GM12878 (cell line): ENCODE results near the gene SRXN1. TPM values are rescaled to one million over a fixed set of nuclear protein-coding genes. Genes with fewer than 3 reads are reported as not detected.

Experiments used
- SPI1 ChIP-seq: IDR thresholded peaks from 2 replicates; pipeline ENCODE4 v1.6.1; 2011; ENCODE audit warnings: low read depth, mild to moderate bottlenecking, low read length, moderate library complexity, borderline replicate concordance; ENCODE audit not compliant: insufficient read depth
- polyA plus RNA-seq, 11 experiments: library from polyadenylated mRNA; depleted of rRNA in 4 of 11; unstranded in 6 of 11; stranded (reverse) in 5 of 11; fragments of >200 nt; fragmentation: Nextera tagmentation in 4 of 11; fragmentation: Illumina TruSeq in 1 of 11; extraction: Ambion mirVana in 4 of 11; extraction: Trizol in 1 of 11; gene quantifications; 1 replicate in 1 of 11; 2 replicates in 10 of 11; pipeline versions ENCODE4 v1.2.1 to v1.2.3, GENCODE V29; 2011 to 2016; ENCODE audit warnings: inconsistent platforms in 2 of 11, missing spikeins in 2 of 11, low read depth in 1 of 11
- total RNA-seq, 4 experiments: library from RNA; depleted of rRNA in 3 of 4; stranded (reverse); fragments of >200 nt in 3 of 4; fragmentation: Illumina TruSeq in 1 of 4; extraction: Trizol in 1 of 4; gene quantifications; 2 replicates each; pipeline versions ENCODE4 v1.2.1 to v1.2.3, GENCODE V29; 2013 to 2021
- TF ChIP-seq, protein P1 (sequence below): fragments of 450-650 bp; IDR thresholded peaks from 2 replicates; pipeline ENCODE4 v1.6.1; 2018; ENCODE audit warnings: borderline replicate concordance, mild to moderate bottlenecking; ENCODE audit not compliant: partially characterized antibody

Gene SRXN1
- total and polyA plus RNA-seq, 10 of the 15 experiments (the other 5 are each of a cell fraction or from before 2014, with no cell fraction given), result 4.1 to 20.5 (median 15.6) TPM

DNA sequence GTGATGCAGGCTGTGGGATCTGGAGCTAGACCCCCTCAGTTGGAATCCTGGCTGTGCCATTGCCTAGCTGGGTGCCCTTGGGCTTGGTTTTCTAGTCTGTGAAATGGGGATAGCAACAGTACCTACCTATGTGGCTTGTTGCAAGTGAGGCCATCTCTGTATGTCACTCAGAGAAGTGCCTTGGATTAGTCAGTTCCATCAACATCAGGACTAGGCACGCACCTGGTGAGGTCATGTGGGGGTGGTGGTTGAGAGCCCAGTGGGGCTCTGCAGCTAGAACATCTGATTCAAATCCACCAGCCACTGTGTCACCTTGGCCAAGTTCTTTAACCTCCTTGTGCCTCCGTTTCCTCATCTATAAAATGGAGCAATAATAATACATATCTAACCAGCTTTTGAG lies 55.4 kb downstream of the SRXN1 start (continued):
- TF ChIP-seq, protein P1, sequence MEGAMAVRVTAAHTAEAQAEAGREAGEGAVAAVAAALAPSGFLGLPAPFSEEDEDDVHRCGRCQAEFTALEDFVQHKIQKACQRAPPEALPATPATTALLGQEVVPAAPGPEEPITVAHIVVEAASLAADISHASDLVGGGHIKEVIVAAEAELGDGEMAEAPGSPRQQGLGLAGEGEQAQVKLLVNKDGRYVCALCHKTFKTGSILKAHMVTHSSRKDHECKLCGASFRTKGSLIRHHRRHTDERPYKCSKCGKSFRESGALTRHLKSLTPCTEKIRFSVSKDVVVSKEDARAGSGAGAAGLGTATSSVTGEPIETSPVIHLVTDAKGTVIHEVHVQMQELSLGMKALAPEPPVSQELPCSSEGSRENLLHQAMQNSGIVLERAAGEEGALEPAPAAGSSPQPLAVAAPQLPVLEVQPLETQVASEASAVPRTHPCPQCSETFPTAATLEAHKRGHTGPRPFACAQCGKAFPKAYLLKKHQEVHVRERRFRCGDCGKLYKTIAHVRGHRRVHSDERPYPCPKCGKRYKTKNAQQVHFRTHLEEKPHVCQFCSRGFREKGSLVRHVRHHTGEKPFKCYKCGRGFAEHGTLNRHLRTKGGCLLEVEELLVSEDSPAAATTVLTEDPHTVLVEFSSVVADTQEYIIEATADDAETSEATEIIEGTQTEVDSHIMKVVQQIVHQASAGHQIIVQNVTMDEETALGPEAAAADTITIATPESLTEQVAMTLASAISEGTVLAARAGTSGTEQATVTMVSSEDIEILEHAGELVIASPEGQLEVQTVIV, result no peak
- TF ChIP-seq SPI1, result no peak

Other genes with a start within 250 kb of the SRXN1 start
- 73.3 and 76.9 TPM in 2 replicates for gene RBCK1, start 244.9 kb downstream of the SRXN1 start, total RNA-seq (2014; rRNA removed)
- 34.4 and 39.3 TPM in 2 replicates for gene RBCK1, start 244.9 kb downstream of the SRXN1 start, total RNA-seq (2014; rRNA removed; fragmentation: Illumina TruSeq; extraction: Trizol)
- 95.4 and 99.7 TPM in 2 replicates for gene RBCK1, start 244.9 kb downstream of the SRXN1 start, total RNA-seq (2021)
- gene RBCK1, start 244.9 kb downstream of the SRXN1 start, polyA plus RNA-seq (2011; rRNA removed), result 73.4 and 75.2 TPM in 2 replicates
- 21.2 and 46.3 TPM in 2 replicates for gene RBCK1, start 244.9 kb downstream of the SRXN1 start, polyA plus RNA-seq (2014; fragmentation: Illumina TruSeq; extraction: Trizol)
- 10 to 100 TPM; 14.1 to 18.8 TPM for gene RBCK1, start 244.9 kb downstream of the SRXN1 start, polyA plus RNA-seq (2014; fragmentation: Nextera tagmentation; extraction: Ambion mirVana)
- 93.4 and 102 TPM in 2 replicates for gene RBCK1, start 244.9 kb downstream of the SRXN1 start, polyA plus RNA-seq (2014; rRNA removed)
- 10 to 100 TPM; 83.8 to 89.8 TPM for gene RBCK1, start 244.9 kb downstream of the SRXN1 start, polyA plus RNA-seq (2016; fragmentation: Nextera tagmentation; extraction: Ambion mirVana)
- 15.0 and 15.1 TPM in 2 replicates for gene TBC1D20, start 190.7 kb downstream of the SRXN1 start, total RNA-seq (2014; rRNA removed)
- 9.3 and 9.7 TPM in 2 replicates for gene TBC1D20, start 190.7 kb downstream of the SRXN1 start, total RNA-seq (2014; rRNA removed; fragmentation: Illumina TruSeq; extraction: Trizol)
- gene TBC1D20, start 190.7 kb downstream of the SRXN1 start, total RNA-seq (2021), result 12.8 and 13.2 TPM in 2 replicates
- 12.9 and 16.7 TPM in 2 replicates for gene TBC1D20, start 190.7 kb downstream of the SRXN1 start, polyA plus RNA-seq (2011; rRNA removed)
- gene TBC1D20, start 190.7 kb downstream of the SRXN1 start, polyA plus RNA-seq (2014; fragmentation: Illumina TruSeq; extraction: Trizol), result 15.2 TPM in 2 replicates
- 1 to 10 TPM; 4.3 to 6.8 TPM for gene TBC1D20, start 190.7 kb downstream of the SRXN1 start, polyA plus RNA-seq (2014; fragmentation: Nextera tagmentation; extraction: Ambion mirVana)
- gene TBC1D20, start 190.7 kb downstream of the SRXN1 start, polyA plus RNA-seq (2014; rRNA removed), result 16.8 and 17.9 TPM in 2 replicates
- 1 to 10 TPM; 8.4 to 9.7 TPM for gene TBC1D20, start 190.7 kb downstream of the SRXN1 start, polyA plus RNA-seq (2016; fragmentation: Nextera tagmentation; extraction: Ambion mirVana)
- gene CSNK2A1, start 109.4 kb downstream of the SRXN1 start, total RNA-seq (2014; rRNA removed), result 96.2 and 103 TPM in 2 replicates
- 141 and 143 TPM in 2 replicates for gene CSNK2A1, start 109.4 kb downstream of the SRXN1 start, total RNA-seq (2014; rRNA removed; fragmentation: Illumina TruSeq; extraction: Trizol)
- 124 and 135 TPM in 2 replicates for gene CSNK2A1, start 109.4 kb downstream of the SRXN1 start, total RNA-seq (2021)
- 119 and 125 TPM in 2 replicates for gene CSNK2A1, start 109.4 kb downstream of the SRXN1 start, polyA plus RNA-seq (2011; rRNA removed)
- gene CSNK2A1, start 109.4 kb downstream of the SRXN1 start, polyA plus RNA-seq (2014; fragmentation: Illumina TruSeq; extraction: Trizol), result 199 and 233 TPM in 2 replicates
- gene CSNK2A1, start 109.4 kb downstream of the SRXN1 start, polyA plus RNA-seq (2014; fragmentation: Nextera tagmentation; extraction: Ambion mirVana), result 10 to 100 TPM; 47.6 to 56.5 TPM
- gene CSNK2A1, start 109.4 kb downstream of the SRXN1 start, polyA plus RNA-seq (2014; rRNA removed), result 75.4 and 78.6 TPM in 2 replicates
- 10 to 100 TPM; 93.8 TPM for gene CSNK2A1, start 109.4 kb downstream of the SRXN1 start, polyA plus RNA-seq (2016; fragmentation: Nextera tagmentation; extraction: Ambion mirVana)
- not detected in 2 replicates for gene TCF15, start 42.9 kb downstream of the SRXN1 start, total RNA-seq (2014; rRNA removed)
- not detected in 2 replicates for gene TCF15, start 42.9 kb downstream of the SRXN1 start, total RNA-seq (2014; rRNA removed; fragmentation: Illumina TruSeq; extraction: Trizol)
- gene TCF15, start 42.9 kb downstream of the SRXN1 start, total RNA-seq (2021), result not detected in 2 replicates
- gene TCF15, start 42.9 kb downstream of the SRXN1 start, polyA plus RNA-seq (2011; rRNA removed), result 0.08 TPM in 1 of 2 replicates, not detected in the other
- gene TCF15, start 42.9 kb downstream of the SRXN1 start, polyA plus RNA-seq (2014; fragmentation: Illumina TruSeq; extraction: Trizol), result not detected in 2 replicates
- gene TCF15, start 42.9 kb downstream of the SRXN1 start, polyA plus RNA-seq (2014; fragmentation: Nextera tagmentation; extraction: Ambion mirVana), result not detected
- gene TCF15, start 42.9 kb downstream of the SRXN1 start, polyA plus RNA-seq (2014; rRNA removed), result not detected in 2 replicates
- gene TCF15, start 42.9 kb downstream of the SRXN1 start, polyA plus RNA-seq (2016; fragmentation: Nextera tagmentation; extraction: Ambion mirVana), result not detected
- not detected in 2 replicates for gene SCRT2, start 22.6 kb upstream of the SRXN1 start, total RNA-seq (2014; rRNA removed)
- not detected in 2 replicates for gene SCRT2, start 22.6 kb upstream of the SRXN1 start, total RNA-seq (2014; rRNA removed; fragmentation: Illumina TruSeq; extraction: Trizol)
- not detected in 2 replicates for gene SCRT2, start 22.6 kb upstream of the SRXN1 start, total RNA-seq (2021)
- not detected in 2 replicates for gene SCRT2, start 22.6 kb upstream of the SRXN1 start, polyA plus RNA-seq (2011; rRNA removed)
- gene SCRT2, start 22.6 kb upstream of the SRXN1 start, polyA plus RNA-seq (2014; fragmentation: Illumina TruSeq; extraction: Trizol), result not detected in 2 replicates
- gene SCRT2, start 22.6 kb upstream of the SRXN1 start, polyA plus RNA-seq (2014; fragmentation: Nextera tagmentation; extraction: Ambion mirVana), result not detected
- not detected in 2 replicates for gene SCRT2, start 22.6 kb upstream of the SRXN1 start, polyA plus RNA-seq (2014; rRNA removed)
- not detected for gene SCRT2, start 22.6 kb upstream of the SRXN1 start, polyA plus RNA-seq (2016; fragmentation: Nextera tagmentation; extraction: Ambion mirVana)
- not detected in 2 replicates for gene SLC52A3, start 115.3 kb upstream of the SRXN1 start, total RNA-seq (2014; rRNA removed)
- not detected in 2 replicates for gene SLC52A3, start 115.3 kb upstream of the SRXN1 start, total RNA-seq (2014; rRNA removed; fragmentation: Illumina TruSeq; extraction: Trizol)
- not detected in 2 replicates for gene SLC52A3, start 115.3 kb upstream of the SRXN1 start, total RNA-seq (2021)
- not detected in 2 replicates for gene SLC52A3, start 115.3 kb upstream of the SRXN1 start, polyA plus RNA-seq (2011; rRNA removed)
- gene SLC52A3, start 115.3 kb upstream of the SRXN1 start, polyA plus RNA-seq (2014; fragmentation: Illumina TruSeq; extraction: Trizol), result not detected in 2 replicates
- gene SLC52A3, start 115.3 kb upstream of the SRXN1 start, polyA plus RNA-seq (2014; fragmentation: Nextera tagmentation; extraction: Ambion mirVana), result not detected
- not detected in 2 replicates for gene SLC52A3, start 115.3 kb upstream of the SRXN1 start, polyA plus RNA-seq (2014; rRNA removed)
- gene SLC52A3, start 115.3 kb upstream of the SRXN1 start, polyA plus RNA-seq (2016; fragmentation: Nextera tagmentation; extraction: Ambion mirVana), result not detected
- 6.7 and 8.0 TPM in 2 replicates for gene FAM110A, start 180.5 kb upstream of the SRXN1 start, total RNA-seq (2014; rRNA removed)
- 1.8 and 2.5 TPM in 2 replicates for gene FAM110A, start 180.5 kb upstream of the SRXN1 start, total RNA-seq (2014; rRNA removed; fragmentation: Illumina TruSeq; extraction: Trizol)
- gene FAM110A, start 180.5 kb upstream of the SRXN1 start, total RNA-seq (2021), result 14.8 and 15.9 TPM in 2 replicates
- 2.7 and 6.8 TPM in 2 replicates for gene FAM110A, start 180.5 kb upstream of the SRXN1 start, polyA plus RNA-seq (2011; rRNA removed)
- 4.3 and 4.7 TPM in 2 replicates for gene FAM110A, start 180.5 kb upstream of the SRXN1 start, polyA plus RNA-seq (2014; fragmentation: Illumina TruSeq; extraction: Trizol)
- 1 to 10 TPM; 1.1 to 2.4 TPM for gene FAM110A, start 180.5 kb upstream of the SRXN1 start, polyA plus RNA-seq (2014; fragmentation: Nextera tagmentation; extraction: Ambion mirVana)
- 12.8 and 13.5 TPM in 2 replicates for gene FAM110A, start 180.5 kb upstream of the SRXN1 start, polyA plus RNA-seq (2014; rRNA removed)
- gene FAM110A, start 180.5 kb upstream of the SRXN1 start, polyA plus RNA-seq (2016; fragmentation: Nextera tagmentation; extraction: Ambion mirVana), result 10 to 100 TPM in 1 of 2 experiments, 1 to 10 TPM in 1; 8.8 to 11.5 TPM